Measurements from ENCODE around the gene CHKA.

GRCh38 chr11:68137833-68138232, 16.6 kb upstream of the CHKA start:
- TF ChIP-seq POLR2A (IDR thresholded peaks at IDR 0.05) (no peak), CTCF (IDR thresholded peaks at IDR 0.05) (no peak), POLR2AphosphoS5 (IDR thresholded peaks at IDR 0.05) (no peak), EP300 (IDR thresholded peaks at IDR 0.05) (no peak)

All from suprapubic skin (tissue), 4 donors.